ENCODE results near the gene NRL. TPM values are rescaled to one million over a fixed set of nuclear protein-coding genes. Genes with fewer than 3 reads are reported as not detected.
"Not testable (repeated sequence)": the region's sequence is repeated elsewhere in the genome, so short reads cannot be mapped to it uniquely, and the experiment has no call there.

Gene NRL
- total RNA-seq, 2 donors from 2014 or later, result 4.3 to 4.7 TPM

DNA sequence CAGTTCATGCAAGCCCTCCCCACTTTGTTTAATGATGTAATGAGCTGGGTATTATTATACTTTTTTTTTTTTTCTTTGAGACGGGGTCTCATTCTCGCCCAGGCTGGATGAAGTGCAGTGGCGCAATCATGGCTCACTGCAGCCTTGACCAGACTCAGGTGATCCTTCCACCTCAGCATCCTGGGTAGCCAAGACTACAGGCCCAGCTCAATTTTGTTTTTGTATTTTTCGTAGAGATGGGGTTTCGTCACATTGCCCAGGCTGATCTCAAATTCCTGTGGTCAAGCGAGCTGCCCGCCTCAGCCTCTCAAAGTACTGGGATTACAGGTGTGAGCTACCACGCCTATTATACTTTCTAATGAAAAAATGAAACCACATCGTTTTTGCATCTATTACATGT lies 4.7 kb downstream of the NRL start:
- Histone ChIP-seq H3K9me3 (no peaks in the 10 kb centered on the region), H3K4me1 (replicated peaks) (no peaks in the 10 kb centered on the region), H3K4me3 (no peak overlapping the region), H3K36me3 (no peaks in the 10 kb centered on the region), H3K27me3 (replicated peaks; ENCODE audit: insufficient read depth) (no peaks in the 10 kb centered on the region), H3K27ac (no peak overlapping the region)
- TF ChIP-seq, protein P1, sequence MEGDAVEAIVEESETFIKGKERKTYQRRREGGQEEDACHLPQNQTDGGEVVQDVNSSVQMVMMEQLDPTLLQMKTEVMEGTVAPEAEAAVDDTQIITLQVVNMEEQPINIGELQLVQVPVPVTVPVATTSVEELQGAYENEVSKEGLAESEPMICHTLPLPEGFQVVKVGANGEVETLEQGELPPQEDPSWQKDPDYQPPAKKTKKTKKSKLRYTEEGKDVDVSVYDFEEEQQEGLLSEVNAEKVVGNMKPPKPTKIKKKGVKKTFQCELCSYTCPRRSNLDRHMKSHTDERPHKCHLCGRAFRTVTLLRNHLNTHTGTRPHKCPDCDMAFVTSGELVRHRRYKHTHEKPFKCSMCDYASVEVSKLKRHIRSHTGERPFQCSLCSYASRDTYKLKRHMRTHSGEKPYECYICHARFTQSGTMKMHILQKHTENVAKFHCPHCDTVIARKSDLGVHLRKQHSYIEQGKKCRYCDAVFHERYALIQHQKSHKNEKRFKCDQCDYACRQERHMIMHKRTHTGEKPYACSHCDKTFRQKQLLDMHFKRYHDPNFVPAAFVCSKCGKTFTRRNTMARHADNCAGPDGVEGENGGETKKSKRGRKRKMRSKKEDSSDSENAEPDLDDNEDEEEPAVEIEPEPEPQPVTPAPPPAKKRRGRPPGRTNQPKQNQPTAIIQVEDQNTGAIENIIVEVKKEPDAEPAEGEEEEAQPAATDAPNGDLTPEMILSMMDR (IDR thresholded peaks at IDR 0.05), result no peak
- no peak for TF ChIP-seq POLR2A (IDR thresholded peaks at IDR 0.05)
- no peak for TF ChIP-seq POLR2AphosphoS5 (IDR thresholded peaks at IDR 0.05)
- no peak for DNase-seq (ENCODE audit: low spot score)
- WGBS, result 87% methylated on average over 9 of the region's 9 CpGs
- intact Hi-C loops (cut with DNase I), result no loop called here

DNA sequence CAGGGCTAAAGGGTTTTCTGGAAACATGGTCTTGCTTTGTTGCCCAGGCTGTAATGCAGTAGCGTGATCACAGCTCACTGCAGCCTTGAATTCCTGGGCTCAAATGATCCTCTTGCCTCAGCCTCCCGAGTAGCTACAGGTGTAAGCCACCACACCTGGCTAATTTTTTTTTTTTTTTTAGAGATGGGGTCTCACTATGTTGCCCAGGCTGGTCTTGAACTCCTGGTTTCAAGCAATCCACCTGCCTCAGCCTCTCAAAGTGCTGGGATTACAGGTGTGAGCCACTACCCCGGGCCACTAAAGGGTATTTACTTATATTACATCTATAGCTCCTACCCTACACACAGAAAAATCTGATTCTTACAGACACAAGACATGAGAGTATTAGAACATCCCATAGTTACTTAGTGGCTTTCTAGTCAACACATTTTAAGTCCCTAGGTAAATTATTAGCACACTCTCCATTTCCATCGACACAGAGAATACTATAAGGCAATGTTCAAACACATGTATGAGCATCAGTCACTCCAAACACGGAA lies 6.3 kb downstream of the NRL start:
- Histone ChIP-seq H3K36me3 (no peaks in the 10 kb centered on the region), H3K9me3 (no peaks in the 10 kb centered on the region), H3K27ac (no peak overlapping the region), H3K4me1 (replicated peaks) (no peaks in the 10 kb centered on the region), H3K4me3 (no peak overlapping the region), H3K27me3 (replicated peaks; ENCODE audit: insufficient read depth) (no peaks in the 10 kb centered on the region)
- TF ChIP-seq, protein P1 (IDR thresholded peaks at IDR 0.05), result no peak
- TF ChIP-seq POLR2AphosphoS5 (IDR thresholded peaks at IDR 0.05) (no peak), POLR2A (IDR thresholded peaks at IDR 0.05) (no peak)
- intact Hi-C loops (cut with DNase I), result loop anchor here (5.0 kb wide), 1 partner anchor 51 kb away; no protein-coding TSS in a partner anchor
- 48% methylated on average over 5 of the region's 5 CpGs for WGBS
- DNase-seq (ENCODE audit: low spot score), result no peak

DNA sequence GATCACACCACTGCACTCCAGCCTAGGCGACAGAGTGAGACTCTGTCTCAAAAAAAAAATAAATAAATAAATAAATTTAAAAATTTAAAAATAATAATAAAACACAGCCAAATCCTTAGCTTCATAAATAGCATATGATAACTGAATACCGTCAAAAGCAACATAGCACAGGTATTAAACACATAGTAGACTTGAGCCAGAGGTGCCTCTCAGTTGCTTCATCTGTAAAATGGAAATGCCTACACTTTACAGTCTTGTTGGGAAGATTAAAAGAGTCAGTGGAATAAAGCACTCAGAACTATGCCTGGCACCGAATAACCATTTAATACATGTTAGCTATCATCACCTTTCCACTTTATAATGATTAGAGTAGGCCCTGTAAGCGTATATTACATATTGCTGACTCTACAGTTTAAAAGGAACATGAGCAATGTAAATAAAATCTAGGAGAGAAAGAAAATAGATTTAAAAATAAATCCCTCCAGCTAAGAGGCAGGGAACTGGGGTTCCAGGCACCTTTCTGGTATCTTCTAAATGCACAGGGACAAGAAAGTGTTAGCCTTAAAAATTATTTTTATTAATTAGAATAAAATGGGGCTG lies 8.0 kb downstream of the NRL start:
- no peaks in the 10 kb centered on the region for H3K36me3 ChIP-seq
- H3K27me3 ChIP-seq (replicated peaks; ENCODE audit: insufficient read depth), result no peaks in the 10 kb centered on the region
- no peak for DNase-seq (ENCODE audit: low spot score)
- no peak overlapping the region for H3K4me3 ChIP-seq
- no peaks in the 10 kb centered on the region for H3K9me3 ChIP-seq
- H3K27ac ChIP-seq, result no peak overlapping the region
- H3K4me1 ChIP-seq (replicated peaks), result no peaks in the 10 kb centered on the region
- intact Hi-C loops (cut with DNase I), result loop anchor here (5.0 kb wide), 1 partner anchor 49 kb away; no protein-coding TSS in a partner anchor
- no peak for TF ChIP-seq POLR2A (IDR thresholded peaks at IDR 0.05)
- TF ChIP-seq, protein P1 (IDR thresholded peaks at IDR 0.05), result no peak
- TF ChIP-seq POLR2AphosphoS5 (IDR thresholded peaks at IDR 0.05), result no peak
- 89% methylated on average over 4 of the region's 4 CpGs for WGBS

DNA sequence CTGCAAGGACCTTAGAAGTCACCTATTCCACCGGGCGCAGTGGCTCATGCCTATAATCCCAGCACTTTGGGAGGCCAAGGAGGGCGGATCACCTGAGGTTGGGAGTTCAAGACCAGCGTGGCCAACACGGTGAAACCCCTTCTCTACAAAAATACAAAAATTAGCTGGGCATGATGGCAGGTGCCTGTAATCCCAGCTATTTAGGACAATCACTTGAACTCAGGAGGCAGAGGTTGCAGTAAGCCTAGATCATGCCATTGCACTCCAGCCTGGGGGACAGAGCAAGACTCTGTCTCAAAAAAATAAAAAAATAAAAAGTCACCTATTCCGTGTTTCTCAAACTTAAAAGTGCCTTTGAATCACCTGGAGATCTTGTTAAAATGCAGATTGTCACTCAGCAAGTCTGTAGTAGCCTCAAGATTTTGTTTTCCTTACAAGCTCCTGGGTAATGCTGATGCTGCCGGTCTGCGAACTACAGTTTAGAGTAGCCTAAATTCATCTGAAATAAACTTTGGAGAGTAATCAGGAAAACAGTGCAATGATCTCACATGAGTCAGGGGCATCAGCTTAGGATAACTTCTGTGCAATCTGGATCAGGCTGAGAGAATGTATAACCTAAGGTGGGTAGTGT lies 9.0 kb downstream of the NRL start:
- WGBS, result 91% methylated on average over 8 of the region's 8 CpGs
- not testable (repeated sequence) for H3K9me3 ChIP-seq; H3K4me3 ChIP-seq; H3K4me1 ChIP-seq (replicated peaks); DNase-seq (ENCODE audit: low spot score); H3K27ac ChIP-seq; H3K36me3 ChIP-seq; H3K27me3 ChIP-seq (replicated peaks; ENCODE audit: insufficient read depth)
- intact Hi-C loops (cut with DNase I), result loop anchor here (5.0 kb wide), 1 partner anchor 48 kb away; no protein-coding TSS in a partner anchor

DNA sequence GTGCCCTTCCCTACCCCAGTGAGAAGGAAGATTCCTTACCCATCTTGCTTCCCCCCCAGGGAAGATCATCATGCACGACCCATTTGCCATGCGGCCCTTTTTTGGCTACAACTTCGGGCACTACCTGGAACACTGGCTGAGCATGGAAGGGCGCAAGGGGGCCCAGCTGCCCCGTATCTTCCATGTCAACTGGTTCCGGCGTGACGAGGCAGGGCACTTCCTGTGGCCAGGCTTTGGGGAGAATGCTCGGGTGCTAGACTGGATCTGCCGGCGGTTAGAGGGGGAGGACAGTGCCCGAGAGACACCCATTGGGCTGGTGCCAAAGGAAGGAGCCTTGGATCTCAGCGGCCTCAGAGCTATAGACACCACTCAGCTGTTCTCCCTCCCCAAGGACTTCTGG lies 11.3 kb downstream of the NRL start:
- 82% methylated on average over 13 of the region's 13 CpGs for WGBS
- no peak overlapping the region for H3K27ac ChIP-seq
- intact Hi-C loops (cut with DNase I), result no loop called here

More for the DNA sequence above, 11.3 kb downstream of the NRL start:
- TF ChIP-seq, protein P1 (IDR thresholded peaks at IDR 0.05), result no peak
- TF ChIP-seq POLR2A (IDR thresholded peaks at IDR 0.05) (no peak), POLR2AphosphoS5 (IDR thresholded peaks at IDR 0.05) (no peak)
- no peaks in the 10 kb centered on the region for H3K36me3 ChIP-seq
- no peak overlapping the region for H3K4me3 ChIP-seq
- H3K4me1 ChIP-seq (replicated peaks), result no peaks in the 10 kb centered on the region
- H3K27me3 ChIP-seq (replicated peaks; ENCODE audit: insufficient read depth), result no peaks in the 10 kb centered on the region
- DNase-seq (ENCODE audit: low spot score), result no peak
- no peaks in the 10 kb centered on the region for H3K9me3 ChIP-seq
